Liver (tissue), 9 donors: Measurements from ENCODE around the gene PFKL. TPM values are rescaled to one million over a fixed set of nuclear protein-coding genes. Genes with fewer than 3 reads are reported as not detected.

ENCODE experiments used
- DNase-seq: peaks from one replicate; pipeline ENCODE4 v3.0.0-alpha.2; 2017; ENCODE audit warnings: low spot score
- H3K27ac ChIP-seq, 2 donors: one replicate each; pipeline ENCODE4 v1.7.0; 2013; ENCODE audit warnings: inconsistent platforms in 2 of 2, low read length in 2 of 2, control low read depth in 1 of 2, low read depth in 1 of 2, mild to moderate bottlenecking in 1 of 2
- H3K27me3 ChIP-seq, 4 donors: one replicate each; pipeline versions ENCODE4 v1.6.1 to v1.7.0; 2013; ENCODE audit warnings: low read length in 3 of 4, inconsistent platforms in 1 of 4, mild to moderate bottlenecking in 1 of 4, moderate library complexity in 1 of 4; ENCODE audit not compliant: control insufficient read depth in 4 of 4, insufficient read depth in 4 of 4
- H3K36me3 ChIP-seq, 4 donors: one replicate each; pipeline versions ENCODE4 v1.6.1 to v1.7.0; 2013; ENCODE audit warnings: low read length in 3 of 4, mild to moderate bottlenecking in 3 of 4, low read depth in 1 of 4, moderate library complexity in 1 of 4; ENCODE audit not compliant: control insufficient read depth in 4 of 4, insufficient read depth in 3 of 4
- H3K4me1 ChIP-seq, 4 donors: one replicate each; pipeline versions ENCODE4 v1.6.1 to v1.7.0; 2013; ENCODE audit warnings: low read length in 3 of 4, mild to moderate bottlenecking in 3 of 4, moderate library complexity in 1 of 4; ENCODE audit not compliant: control insufficient read depth in 4 of 4, insufficient read depth in 4 of 4
- H3K4me3 ChIP-seq, 3 donors: one replicate each; pipeline versions ENCODE4 v1.6.1 to v1.7.0; 2013; ENCODE audit warnings: low read length in 3 of 3, control low read depth in 1 of 3, low read depth in 1 of 3, mild to moderate bottlenecking in 1 of 3
- H3K9ac ChIP-seq, 2 donors: one replicate each; pipeline ENCODE4 v1.7.0; 2013; ENCODE audit warnings: low read length in 2 of 2, mild to moderate bottlenecking in 2 of 2, moderate library complexity in 2 of 2, control low read depth in 1 of 2, low read depth in 1 of 2
- H3K9me3 ChIP-seq, 4 donors: one replicate each; pipeline versions ENCODE4 v1.6.1 to v1.7.0; 2013; ENCODE audit warnings: low read length in 3 of 4; ENCODE audit not compliant: control insufficient read depth in 4 of 4
- EGR1 ChIP-seq, 2 donors: IDR thresholded peaks; 2 replicates each; pipeline ENCODE4 v1.6.1; 2016 to 2018; ENCODE audit warnings: antibody characterized with exemption in 2 of 2, low read depth in 2 of 2
- FOXA1 ChIP-seq: IDR thresholded peaks from 2 replicates; pipeline ENCODE4 v1.6.1; 2016; ENCODE audit warnings: antibody characterized with exemption
- FOXA2 ChIP-seq: IDR thresholded peaks from 2 replicates; pipeline ENCODE4 v1.6.1; 2016; ENCODE audit warnings: antibody characterized with exemption
- GABPA ChIP-seq, 2 donors: IDR thresholded peaks in 1 of 2; conservative IDR thresholded peaks in 1 of 2; 2 replicates each; pipeline ENCODE4 v1.6.1; 2016; ENCODE audit warnings: antibody characterized with exemption in 2 of 2, mild to moderate bottlenecking in 1 of 2, moderate library complexity in 1 of 2
- HNF4A ChIP-seq, 2 donors: conservative IDR thresholded peaks; 2 replicates each; pipeline ENCODE4 v1.6.1; 2016; ENCODE audit warnings: antibody characterized with exemption in 2 of 2, mild to moderate bottlenecking in 2 of 2
- HNF4G ChIP-seq: IDR thresholded peaks from 2 replicates; pipeline ENCODE4 v1.6.1; 2016; ENCODE audit warnings: antibody characterized with exemption
- JUND ChIP-seq, 2 donors: IDR thresholded peaks; 2 replicates each; pipeline ENCODE4 v1.6.1; 2016; ENCODE audit warnings: antibody characterized with exemption in 2 of 2
- MAX ChIP-seq: IDR thresholded peaks from 2 replicates; pipeline ENCODE4 v1.6.1; 2016; ENCODE audit warnings: antibody characterized with exemption
- NR2F2 ChIP-seq: IDR thresholded peaks from 2 replicates; pipeline ENCODE4 v1.6.1; 2016; ENCODE audit warnings: antibody characterized with exemption
- RAD21 ChIP-seq, 2 donors: IDR thresholded peaks; 2 replicates each; pipeline ENCODE4 v1.6.1; 2016; ENCODE audit warnings: antibody characterized with exemption in 2 of 2, mild to moderate bottlenecking in 2 of 2
- REST ChIP-seq: IDR thresholded peaks from 2 replicates; pipeline ENCODE4 v1.6.1; 2016; ENCODE audit warnings: antibody characterized with exemption, mild to moderate bottlenecking
- RXRA ChIP-seq, 2 donors: IDR thresholded peaks; 2 replicates each; pipeline ENCODE4 v1.6.1; 2017 to 2018; ENCODE audit warnings: antibody characterized with exemption in 2 of 2, mild to moderate bottlenecking in 1 of 2
- SP1 ChIP-seq: IDR thresholded peaks from 2 replicates; pipeline ENCODE4 v1.6.1; 2018; ENCODE audit warnings: antibody characterized with exemption, mild to moderate bottlenecking
- TAF1 ChIP-seq: conservative IDR thresholded peaks from 2 replicates; pipeline ENCODE4 v1.6.1; 2016; ENCODE audit warnings: antibody characterized with exemption, mild to moderate bottlenecking
- YY1 ChIP-seq: IDR thresholded peaks from 2 replicates; pipeline ENCODE4 v1.6.1; 2016; ENCODE audit warnings: antibody characterized with exemption, mild to moderate bottlenecking
- ZBTB33 ChIP-seq: IDR thresholded peaks from 2 replicates; pipeline ENCODE4 v1.6.1; 2016; ENCODE audit warnings: antibody characterized with exemption
- whole genome bisulfite sequencing: extraction: QIAGEN DNeasy Blood & Tissue Kit; methylation state at CpG from one replicate; pipeline ENCODE4 v1.1.7; 2013; 5-methylcytosine and 5-hydroxymethylcytosine counted together
- polyA plus RNA-seq, 2 donors: library from polyadenylated mRNA; stranded (reverse) in 1 of 2; unstranded in 1 of 2; fragments of 200-250 nt in 1 of 2; fragments of >200 nt in 1 of 2; fragmentation: Nextera tagmentation in 1 of 2; extraction: Ambion mirVana in 1 of 2; gene quantifications; one replicate each; pipeline versions ENCODE4 v1.2.1 to v1.2.3, GENCODE V29; 2013 to 2015
- total RNA-seq, 2 donors: library from RNA; depleted of rRNA; stranded (reverse); fragments of >200 nt; gene quantifications; one replicate each; pipeline ENCODE4 v1.2.3, GENCODE V29; 2014
- TF ChIP-seq, protein P1 (sequence below): IDR thresholded peaks from 2 replicates; pipeline ENCODE4 v1.6.1; 2016; ENCODE audit warnings: antibody characterized with exemption
- TF ChIP-seq, protein P2 (sequence below): fragments of 150-350 bp; IDR thresholded peaks from 2 replicates; pipeline ENCODE4 v1.5.1; 2017; ENCODE audit warnings: improper control_type of control experiment, low read depth, low read length; ENCODE audit not compliant: missing input control
- donor health status: healthy.
- donor health status: healthy.
- donor health status: healthy.
- donor health status: healthy.
- donor health status: healthy.

The PFKL gene
- total and polyA plus RNA-seq, 4 donors, result 48.1 to 98.4 (median 81.0) TPM

GRCh38 chr21:44253832-44254710 lies 45.8 kb upstream of the PFKL start:
- Histone ChIP-seq H3K9ac (no peak overlapping the region), H3K27me3 (no peaks in the 10 kb centered on the region), H3K9me3 (no peaks in the 10 kb centered on the region), H3K4me1 (no peaks in the 10 kb centered on the region), H3K4me3 (no peak overlapping the region), H3K27ac (no peak overlapping the region), H3K36me3 (no peaks in the 10 kb centered on the region)
- TF ChIP-seq MAX (no peak), SP1 (no peak), REST (no peak), HNF4G (no peak), RAD21 (IDR thresholded peaks at IDR 0.05) (no peak), HNF4A (conservative IDR thresholded peaks at IDR 0.05) (no peak), EGR1 (IDR thresholded peaks at IDR 0.05; ENCODE audit: low read depth in 2 of 2) (no peak)
- TF ChIP-seq, protein P1, sequence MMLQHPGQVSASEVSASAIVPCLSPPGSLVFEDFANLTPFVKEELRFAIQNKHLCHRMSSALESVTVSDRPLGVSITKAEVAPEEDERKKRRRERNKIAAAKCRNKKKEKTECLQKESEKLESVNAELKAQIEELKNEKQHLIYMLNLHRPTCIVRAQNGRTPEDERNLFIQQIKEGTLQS, result no peak
- no peak for DNase-seq
- 82% methylated on average over 29 of the region's 29 CpGs for WGBS

DNA sequence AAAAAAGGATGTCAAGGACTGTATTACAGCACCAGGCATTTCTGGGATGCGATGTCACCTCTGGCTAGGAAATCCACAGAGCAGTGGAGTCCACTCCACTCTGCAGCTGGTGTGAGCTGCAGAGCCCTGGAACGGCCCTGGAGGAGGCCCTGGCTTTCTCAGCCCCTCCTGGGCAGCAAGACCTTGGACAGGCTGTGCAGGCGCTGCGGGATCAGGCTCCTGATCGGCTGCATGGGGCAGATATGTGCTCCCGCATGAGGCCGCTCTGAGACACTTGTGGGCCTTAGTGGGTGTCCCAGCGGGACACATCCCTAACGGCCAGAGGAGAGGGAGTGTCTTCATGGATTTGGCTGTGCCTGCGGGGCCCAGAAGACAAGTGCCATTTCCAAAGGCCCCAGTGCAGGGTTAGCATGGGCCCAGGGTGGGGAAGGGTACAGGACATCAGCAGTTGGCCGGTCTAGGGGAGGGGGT lies 44.3 kb upstream of the PFKL start:
- DNase-seq, result no peak
- no peak for TF ChIP-seq NR2F2
- TF ChIP-seq, protein P2, sequence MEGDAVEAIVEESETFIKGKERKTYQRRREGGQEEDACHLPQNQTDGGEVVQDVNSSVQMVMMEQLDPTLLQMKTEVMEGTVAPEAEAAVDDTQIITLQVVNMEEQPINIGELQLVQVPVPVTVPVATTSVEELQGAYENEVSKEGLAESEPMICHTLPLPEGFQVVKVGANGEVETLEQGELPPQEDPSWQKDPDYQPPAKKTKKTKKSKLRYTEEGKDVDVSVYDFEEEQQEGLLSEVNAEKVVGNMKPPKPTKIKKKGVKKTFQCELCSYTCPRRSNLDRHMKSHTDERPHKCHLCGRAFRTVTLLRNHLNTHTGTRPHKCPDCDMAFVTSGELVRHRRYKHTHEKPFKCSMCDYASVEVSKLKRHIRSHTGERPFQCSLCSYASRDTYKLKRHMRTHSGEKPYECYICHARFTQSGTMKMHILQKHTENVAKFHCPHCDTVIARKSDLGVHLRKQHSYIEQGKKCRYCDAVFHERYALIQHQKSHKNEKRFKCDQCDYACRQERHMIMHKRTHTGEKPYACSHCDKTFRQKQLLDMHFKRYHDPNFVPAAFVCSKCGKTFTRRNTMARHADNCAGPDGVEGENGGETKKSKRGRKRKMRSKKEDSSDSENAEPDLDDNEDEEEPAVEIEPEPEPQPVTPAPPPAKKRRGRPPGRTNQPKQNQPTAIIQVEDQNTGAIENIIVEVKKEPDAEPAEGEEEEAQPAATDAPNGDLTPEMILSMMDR, result no peak
- TF ChIP-seq FOXA1, result no peak
- no peak for TF ChIP-seq REST
- no peak for TF ChIP-seq HNF4G
- no peak for TF ChIP-seq ZBTB33
- TF ChIP-seq MAX, result no peak
- no peak for TF ChIP-seq TAF1
- no peak for TF ChIP-seq SP1
- TF ChIP-seq JUND (IDR thresholded peaks at IDR 0.05), result no peak
- no peak for TF ChIP-seq YY1
- TF ChIP-seq EGR1 (IDR thresholded peaks at IDR 0.05; ENCODE audit: low read depth in 2 of 2), result no peak
- TF ChIP-seq HNF4A (conservative IDR thresholded peaks at IDR 0.05), result no peak
- TF ChIP-seq, protein P1, result no peak
- no peak for TF ChIP-seq RXRA (IDR thresholded peaks at IDR 0.05)
- no peak for TF ChIP-seq FOXA2
- TF ChIP-seq GABPA (IDR thresholded peaks at IDR 0.05 in 1 of 2, conservative IDR thresholded peaks at IDR 0.05 in 1 of 2), result no peak
- no peak for TF ChIP-seq RAD21 (IDR thresholded peaks at IDR 0.05)

More for the DNA sequence above, 44.3 kb upstream of the PFKL start:
- 94% methylated on average over 11 of the region's 11 CpGs for WGBS
- Histone ChIP-seq H3K27me3 (no peaks in the 10 kb centered on the region), H3K36me3 (no peaks in the 10 kb centered on the region), H3K4me1 (no peaks in the 10 kb centered on the region), H3K9me3 (no peaks in the 10 kb centered on the region), H3K27ac (no peak overlapping the region), H3K9ac (no peak overlapping the region), H3K4me3 (no peak overlapping the region)
